Calu3 (cell line): ENCODE measurements around the gene FAM186B. TPM values are rescaled to one million over a fixed set of nuclear protein-coding genes. Genes with fewer than 3 reads are reported as not detected.
A peak's percentile ranks its signal among the peaks of the same experiment; 100 is the strongest.

Experiments used
- BruUV-seq: library from RNA; stranded (reverse); fragments of 400-500 nt; replicated peaks from 2 replicates; lab custom pipeline; 2021; lab: Mats Ljungman, UMichigan
- CTCF ChIA-PET: fragments of 300-600 bp; sonication (Branson Sonifier 250); formaldehyde crosslinking; loops from one replicate; lab custom pipeline; 2022; ENCODE audit warnings: antibody characterized with exemption; lab: Charles Lee
- DNase-seq: peaks from one replicate; pipeline ENCODE4 v3.0.0; 2022
- H3K27ac Mint-ChIP-seq: one replicate; pipeline ENCODE4 v1.8.0; 2022; ENCODE audit warnings: mixed read lengths; ENCODE audit not compliant: unreplicated experiment
- H3K27me3 Mint-ChIP-seq: one replicate; pipeline ENCODE4 v1.8.0; 2022; ENCODE audit warnings: mixed read lengths; ENCODE audit not compliant: unreplicated experiment
- H3K36me3 Mint-ChIP-seq: one replicate; pipeline ENCODE4 v1.8.0; 2022; ENCODE audit warnings: mild to moderate bottlenecking, moderate library complexity, mixed read lengths; ENCODE audit not compliant: insufficient read depth, unreplicated experiment
- H3K4me1 Mint-ChIP-seq: one replicate; pipeline ENCODE4 v1.8.0; 2022; ENCODE audit warnings: mild to moderate bottlenecking, low read depth, mixed read lengths; ENCODE audit not compliant: unreplicated experiment
- H3K4me3 Mint-ChIP-seq: one replicate; pipeline ENCODE4 v1.8.0; 2022; ENCODE audit warnings: mild to moderate bottlenecking, low read depth, moderate library complexity, mixed read lengths; ENCODE audit not compliant: unreplicated experiment
- H3K9me3 Mint-ChIP-seq: one replicate; pipeline ENCODE4 v1.8.0; 2022; ENCODE audit warnings: low read depth, mixed read lengths; ENCODE audit not compliant: unreplicated experiment
- CTCF ChIP-seq: fragments of 200-600 bp; IDR thresholded peaks from one replicate; pipeline ENCODE4 v1.8.0; 2022; ENCODE audit warnings: antibody characterized with exemption; ENCODE audit not compliant: unreplicated experiment
- intact Hi-C: fragments of 100-400 bp; cut with micrococcal nuclease; formaldehyde crosslinking; loops from one replicate; pipeline ENCODE4 v1.10.0; 2022; ENCODE audit not compliant: unreplicated experiment
- total RNA-seq: library from RNA; stranded (reverse); gene quantifications from 2 replicates; pipeline ENCODE4 v1.2.3, GENCODE V29; 2022

The FAM186B gene
- total RNA-seq, 1 experiment from 2014 or later: 0.47 TPM

GRCh38 chr12:49582850-49583249, 22.6 kb downstream of the FAM186B start:
- no peak overlapping the region for H3K27ac Mint-ChIP-seq
- CTCF ChIA-PET: no interaction called here

GRCh38 chr12:49582201-49582600, 23.2 kb downstream of the FAM186B start:
- Mint-ChIP-seq H3K36me3 (peaks cover 5% of the 10 kb centered on the region), H3K4me3 (no peak overlapping the region), H3K4me1 (no peaks in the 10 kb centered on the region), H3K27ac (no peak overlapping the region), H3K27me3 (no peaks in the 10 kb centered on the region), H3K9me3 (no peaks in the 10 kb centered on the region)
- intact Hi-C loops: no loop called here
- DNase-seq: no peak
- no TSS peak for BruUV-seq
- TF ChIP-seq CTCF: no peak
- CTCF ChIA-PET: no interaction called here

More at GRCh38 chr12:49582850-49583249, 22.6 kb downstream of the FAM186B start:
- no peaks in the 10 kb centered on the region for H3K9me3 Mint-ChIP-seq
- H3K4me1 Mint-ChIP-seq: no peaks in the 10 kb centered on the region
- intact Hi-C loops: no loop called here
- H3K4me3 Mint-ChIP-seq: no peak overlapping the region
- BruUV-seq: no TSS peak
- TF ChIP-seq CTCF: no peak
- peaks cover 5% of the 10 kb centered on the region for H3K36me3 Mint-ChIP-seq
- DNase-seq: no peak
- H3K27me3 Mint-ChIP-seq: no peaks in the 10 kb centered on the region

- intact Hi-C loops: no loop called here
- H3K27me3 Mint-ChIP-seq: no peaks in the 10 kb centered on the region
- H3K4me1 Mint-ChIP-seq: no peaks in the 10 kb centered on the region
- no peak overlapping the region for H3K27ac Mint-ChIP-seq
- TF ChIP-seq CTCF: peak; percentile 66
- CTCF ChIA-PET: interaction anchor here (0.6 to 1.3 kb wide), 8 partner anchors 14 to 249 kb away, joined by 3 to 6 read pairs (median 4); partner anchors contain the start of gene SPATS2
- no TSS peak for BruUV-seq
- H3K36me3 Mint-ChIP-seq: peaks cover 5% of the 10 kb centered on the region
- H3K4me3 Mint-ChIP-seq: no peak overlapping the region
- no peaks in the 10 kb centered on the region for H3K9me3 Mint-ChIP-seq
- DNase-seq: peak; percentile 66
Observed at GRCh38 chr12:49580572-49581535, 24.6 kb downstream of the FAM186B start.

- TF ChIP-seq CTCF: no peak
- intact Hi-C loops: no loop called here
- BruUV-seq: no TSS peak
- H3K4me1 Mint-ChIP-seq: no peaks in the 10 kb centered on the region
- no peaks in the 10 kb centered on the region for H3K27me3 Mint-ChIP-seq
- peaks cover 5% of the 10 kb centered on the region for H3K36me3 Mint-ChIP-seq
- H3K9me3 Mint-ChIP-seq: no peaks in the 10 kb centered on the region
- DNase-seq: no peak
- CTCF ChIA-PET: no interaction called here
- no peak overlapping the region for H3K4me3 Mint-ChIP-seq
- no peak overlapping the region for H3K27ac Mint-ChIP-seq
Observed at GRCh38 chr12:49578471-49579112, 26.8 kb downstream of the FAM186B start.
